Measurements from ENCODE around the gene ZBED4. TPM values are rescaled to one million over a fixed set of nuclear protein-coding genes. Genes with fewer than 3 reads are reported as not detected.
"Not testable (repeated sequence)": the region's sequence is repeated elsewhere in the genome, so short reads cannot be mapped to it uniquely, and the experiment has no call there.

The ZBED4 gene
- total and polyA plus RNA-seq, 3 donors from 2014 or later, result 9.1 to 18.2 (median 17.2) TPM

- Histone ChIP-seq H3K27ac (no peak overlapping the region), H3K9me3 (no peaks in the 10 kb centered on the region), H3K27me3 (no peaks in the 10 kb centered on the region), H3K36me3 (ENCODE audit: low read depth, missing control alignments) (no peaks in the 10 kb centered on the region), H3K4me1 (peaks cover 19% of the 10 kb centered on the region), H3K4me3 (no peak overlapping the region)
- DNase-seq, result no peak
- WGBS, 2 donors, result 48 to 82% methylated on average over 6 to 29 of the region's 31 CpGs
- intact Hi-C loops (cut with DNase I; ENCODE audit: low total_unique reads), result no loop called here
- TF ChIP-seq CTCF (IDR thresholded peaks at IDR 0.05) (no peak), POLR2A (IDR thresholded peaks at IDR 0.05) (no peak)
These were observed 3.4 kb upstream of the ZBED4 start for GRCh38 chr22:49850021-49850911.

- no peaks in the 10 kb centered on the region for H3K36me3 ChIP-seq (ENCODE audit: low read depth, missing control alignments)
- no peaks in the 10 kb centered on the region for H3K9me3 ChIP-seq
- DNase-seq, result no peak
- peaks cover 24% of the 10 kb centered on the region for H3K4me1 ChIP-seq
- no peaks in the 10 kb centered on the region for H3K27me3 ChIP-seq
- no peak overlapping the region for H3K4me3 ChIP-seq
- TF ChIP-seq CTCF (IDR thresholded peaks at IDR 0.05) (no peak), POLR2A (IDR thresholded peaks at IDR 0.05) (no peak)
- intact Hi-C loops (cut with DNase I; ENCODE audit: low total_unique reads), result no loop called here
- WGBS, 2 donors, result 78 to 83% methylated on average over 8 to 10 of the region's 10 CpGs
- no peak overlapping the region for H3K27ac ChIP-seq
These were observed 2.5 kb upstream of the ZBED4 start for GRCh38 chr22:49850959-49851802.

- 37 to 45% methylated on average over 13 of the region's 13 CpGs for WGBS, 2 donors
- peaks cover 31% of the 10 kb centered on the region for H3K4me1 ChIP-seq
- H3K36me3 ChIP-seq (ENCODE audit: low read depth, missing control alignments); intact Hi-C loops (cut with DNase I; ENCODE audit: low total_unique reads); H3K9me3 ChIP-seq; DNase-seq; H3K27me3 ChIP-seq: not testable (repeated sequence)
- H3K4me3 ChIP-seq, result peak overlapping the region; percentile 88 to 92
- peak overlapping the region; percentile 76 to 92 for H3K27ac ChIP-seq
These were observed 1.1 kb upstream of the ZBED4 start for GRCh38 chr22:49852568-49852897.

- Histone ChIP-seq H3K27ac (peak overlapping the region in 1 of 2 donors; percentile 51), H3K9me3 (no peaks in the 10 kb centered on the region), H3K27me3 (no peaks in the 10 kb centered on the region), H3K4me1 (peaks cover 21% of the 10 kb centered on the region), H3K4me3 (peak overlapping the region; percentile 51 to 63), H3K36me3 (ENCODE audit: low read depth, missing control alignments) (no peaks in the 10 kb centered on the region)
- TF ChIP-seq POLR2A (IDR thresholded peaks at IDR 0.05) (no peak), CTCF (IDR thresholded peaks at IDR 0.05) (no peak)
- WGBS, 2 donors, result 1 to 3% methylated on average over 23 to 37 of the region's 101 CpGs
- peak; percentile 43 for DNase-seq
- intact Hi-C loops (cut with DNase I; ENCODE audit: low total_unique reads), result no loop called here
These were observed 562 bp downstream of the ZBED4 start for GRCh38 chr22:49853981-49854831.
